Neural crest cell (in vitro differentiated cells): ENCODE measurements around the gene COG2. TPM values are rescaled to one million over a fixed set of nuclear protein-coding genes. Genes with fewer than 3 reads are reported as not detected.

Source experiments
- DNase-seq: peaks from one replicate; pipeline ENCODE4 v3.0.0; 2021; ENCODE audit warnings: low read depth, mixed read lengths, low spot score
- H3K27ac Mint-ChIP-seq: one replicate; pipeline ENCODE4 v1.8.0; 2021; ENCODE audit warnings: mild to moderate bottlenecking, mixed read lengths; ENCODE audit not compliant: unreplicated experiment
- H3K27me3 Mint-ChIP-seq: 2 replicates; pipeline ENCODE4 v1.8.0; 2021; ENCODE audit warnings: low read depth, mild to moderate bottlenecking, mixed read lengths
- H3K36me3 Mint-ChIP-seq: 2 replicates; pipeline ENCODE4 v1.8.0; 2021; ENCODE audit warnings: low read depth, mild to moderate bottlenecking, mixed read lengths
- H3K4me1 Mint-ChIP-seq: 2 replicates; pipeline ENCODE4 v1.8.0; 2021; ENCODE audit warnings: mixed read lengths
- H3K4me3 Mint-ChIP-seq: one replicate; pipeline ENCODE4 v1.8.0; 2021; ENCODE audit warnings: mild to moderate bottlenecking, mixed read lengths
- H3K9me3 Mint-ChIP-seq: 2 replicates; pipeline ENCODE4 v1.8.0; 2021; ENCODE audit warnings: mixed read lengths
- CTCF ChIP-seq: fragments of 200-600 bp; sonication (generic); conservative IDR thresholded peaks from 2 replicates; pipeline ENCODE4 v1.5.0; 2021; ENCODE audit warnings: antibody characterized with exemption, mild to moderate bottlenecking
- total RNA-seq: library from RNA; stranded (reverse); gene quantifications from 2 replicates; pipeline ENCODE4 v1.2.1, GENCODE V29; 2021

The COG2 gene
- total RNA-seq, 1 donor from 2014 or later, result 38.2 TPM

GRCh38 chr1:230725256-230726012, 83.2 kb downstream of the COG2 start:
- Mint-ChIP-seq H3K36me3 (peaks cover 5% of the 10 kb centered on the region), H3K9me3 (peaks cover 9% of the 10 kb centered on the region), H3K27me3 (no peaks in the 10 kb centered on the region), H3K27ac (no peak overlapping the region), H3K4me3 (no peak overlapping the region), H3K4me1 (peaks cover 10% of the 10 kb centered on the region)
- DNase-seq, result no peak
- TF ChIP-seq CTCF, result no peak

GRCh38 chr1:230728710-230729392, 86.6 kb downstream of the COG2 start:
- no peaks in the 10 kb centered on the region for H3K27me3 Mint-ChIP-seq
- no peak for DNase-seq
- H3K36me3 Mint-ChIP-seq, result no peaks in the 10 kb centered on the region
- TF ChIP-seq CTCF, result no peak
- no peak overlapping the region for H3K4me3 Mint-ChIP-seq
- H3K27ac Mint-ChIP-seq, result no peak overlapping the region
- peaks cover 2% of the 10 kb centered on the region for H3K9me3 Mint-ChIP-seq
- peaks cover 10% of the 10 kb centered on the region for H3K4me1 Mint-ChIP-seq

- H3K36me3 Mint-ChIP-seq, result no peaks in the 10 kb centered on the region
- H3K4me3 Mint-ChIP-seq, result no peak overlapping the region
- no peaks in the 10 kb centered on the region for H3K27me3 Mint-ChIP-seq
- peaks cover 6% of the 10 kb centered on the region for H3K9me3 Mint-ChIP-seq
- H3K4me1 Mint-ChIP-seq, result peaks cover 10% of the 10 kb centered on the region
- no peak for DNase-seq
- no peak overlapping the region for H3K27ac Mint-ChIP-seq
- TF ChIP-seq CTCF, result no peak
Measured at GRCh38 chr1:230730977-230731376, 88.7 kb downstream of the COG2 start.

- H3K36me3 Mint-ChIP-seq, result no peaks in the 10 kb centered on the region
- H3K9me3 Mint-ChIP-seq, result peaks cover 15% of the 10 kb centered on the region
- no peak for TF ChIP-seq CTCF
- no peak overlapping the region for H3K4me3 Mint-ChIP-seq
- H3K27me3 Mint-ChIP-seq, result no peaks in the 10 kb centered on the region
- no peak for DNase-seq
- no peak overlapping the region for H3K27ac Mint-ChIP-seq
- H3K4me1 Mint-ChIP-seq, result no peaks in the 10 kb centered on the region
Measured at GRCh38 chr1:230735447-230735846, 93.2 kb downstream of the COG2 start.

- H3K36me3 Mint-ChIP-seq, result no peaks in the 10 kb centered on the region
- no peaks in the 10 kb centered on the region for H3K27me3 Mint-ChIP-seq
- H3K4me1 Mint-ChIP-seq, result no peaks in the 10 kb centered on the region
Measured at GRCh38 chr1:230737622-230738262, 95.5 kb downstream of the COG2 start.

More at GRCh38 chr1:230737622-230738262, 95.5 kb downstream of the COG2 start:
- Mint-ChIP-seq H3K27ac (no peak overlapping the region), H3K9me3 (peaks cover 13% of the 10 kb centered on the region), H3K4me3 (no peak overlapping the region)
- TF ChIP-seq CTCF, result no peak
- no peak for DNase-seq
